Stimulated activated CD8-positive, alpha-beta memory T cell treated with anti-CD3 and anti-CD28 coated beads, Interleukin-2, amount 100 ng/mL, for 1 hour (primary cell): ENCODE measurements around the gene CHN2.

Experiments used
- DNase-seq, 2 donors: peaks; one replicate each; pipeline ENCODE4 v3.0.0-alpha.2; 2020; ENCODE audit warnings: low read depth in 2 of 2

The CHN2 gene

DNA sequence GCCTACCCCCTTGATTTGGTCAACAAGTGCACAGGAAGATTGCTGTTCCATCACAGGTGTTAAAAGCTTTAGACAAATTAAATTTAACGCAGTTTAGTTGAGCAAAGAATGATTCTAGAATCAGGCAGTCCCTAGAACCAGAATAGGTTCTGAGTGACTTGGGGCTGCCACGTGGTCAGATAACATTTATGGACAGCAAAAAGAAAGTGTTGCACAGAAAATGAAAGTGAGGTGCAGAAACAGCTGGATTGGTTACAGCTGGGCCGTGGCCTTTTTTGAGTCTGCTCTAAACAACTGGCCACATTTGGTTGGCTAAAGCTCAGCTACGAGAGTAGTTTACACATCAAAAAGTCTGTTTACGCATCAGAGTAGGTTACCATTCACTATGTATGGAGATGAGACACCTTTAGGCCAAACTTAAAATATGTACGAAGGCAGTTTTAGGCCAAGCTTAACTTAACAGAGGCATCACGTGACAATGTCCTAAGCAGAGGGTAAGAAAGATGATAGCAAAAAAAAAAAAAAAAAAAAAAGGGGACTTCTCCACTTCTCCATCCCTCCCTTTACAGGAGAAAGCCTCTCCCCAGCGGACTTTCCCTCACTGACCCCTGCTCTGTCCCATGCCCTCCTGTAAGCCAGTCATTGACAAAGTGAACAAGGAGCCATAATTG is 235.8 kb downstream of the CHN2 start:
- no peak for DNase-seq

DNA sequence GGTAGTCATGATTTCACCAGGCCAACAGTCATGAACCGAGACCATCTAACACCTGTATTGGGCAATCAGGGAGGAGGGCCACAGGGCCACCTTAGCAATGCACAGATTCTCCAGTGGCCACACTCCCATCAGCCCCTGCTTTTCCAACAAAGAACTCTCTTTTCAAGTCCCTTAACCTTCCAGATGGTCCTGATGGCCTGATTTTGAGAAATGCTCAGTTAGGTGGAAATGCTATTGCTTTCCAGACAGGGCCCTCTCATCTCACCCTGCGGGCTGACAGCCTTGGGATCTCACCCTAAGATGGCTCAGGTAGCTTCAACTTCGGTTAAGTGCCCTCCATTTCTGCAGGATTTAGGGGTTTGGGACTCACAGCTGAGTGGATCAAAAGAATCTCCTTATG is 237.1 kb downstream of the CHN2 start:
- DNase-seq = no peak

DNA sequence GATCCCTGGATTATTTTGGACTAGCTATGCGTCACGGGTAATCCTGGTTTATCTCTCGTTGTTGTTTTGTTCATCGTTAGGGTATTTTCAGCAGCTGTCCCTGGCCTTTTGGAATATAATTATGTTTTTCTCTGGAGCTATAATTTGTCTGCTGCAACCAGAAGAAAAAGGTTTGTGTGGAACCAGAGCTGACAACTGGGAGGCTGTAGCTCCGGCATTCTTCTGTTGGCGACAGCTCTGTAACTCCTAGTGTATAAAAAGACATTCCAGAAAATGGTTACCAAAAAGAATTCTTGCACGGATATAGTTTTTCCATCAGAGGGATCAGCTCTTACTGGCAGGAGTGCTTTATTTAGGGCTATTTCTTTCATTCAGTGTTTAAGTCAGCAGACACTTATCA is 238.1 kb downstream of the CHN2 start:
- no peak for DNase-seq

DNA sequence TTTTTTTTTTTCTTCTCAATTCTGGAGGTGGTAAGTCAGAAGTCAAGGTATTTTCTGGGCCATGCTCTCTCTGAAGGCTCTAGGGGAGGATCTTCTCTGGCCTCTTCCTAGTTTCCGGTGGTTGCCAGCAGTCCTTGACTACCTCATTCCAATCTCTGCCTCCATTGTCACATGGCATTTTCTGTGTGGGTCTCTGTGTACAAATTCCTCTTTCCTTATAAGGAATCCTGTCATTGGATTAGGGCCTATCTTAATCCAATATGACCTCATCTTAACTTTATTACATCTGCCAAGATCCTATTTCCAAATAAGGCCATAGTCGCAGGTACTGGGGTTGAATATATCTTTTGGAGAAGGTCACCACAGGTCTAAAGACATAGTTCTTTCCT is 239.8 kb downstream of the CHN2 start:
- DNase-seq = no peak

DNA sequence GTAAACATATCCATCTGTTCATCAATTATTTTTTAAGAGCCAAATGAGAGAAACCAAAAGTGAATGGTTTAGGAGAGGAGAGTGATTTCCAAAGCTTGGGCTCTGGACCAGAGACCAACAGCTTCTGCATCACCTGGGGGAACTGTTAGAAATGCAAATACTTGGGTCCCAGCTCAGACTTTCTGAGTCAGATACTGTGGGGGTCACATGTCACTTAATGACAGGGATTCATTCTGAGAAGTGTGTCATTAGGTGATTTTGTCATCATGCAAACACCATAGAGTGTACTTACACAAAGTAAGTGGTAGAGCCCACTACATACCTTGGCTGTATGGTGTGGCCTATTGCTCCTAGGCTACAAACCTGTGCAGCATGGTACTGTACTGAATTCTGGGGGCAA is 240.6 kb downstream of the CHN2 start:
- no peak for DNase-seq

DNA sequence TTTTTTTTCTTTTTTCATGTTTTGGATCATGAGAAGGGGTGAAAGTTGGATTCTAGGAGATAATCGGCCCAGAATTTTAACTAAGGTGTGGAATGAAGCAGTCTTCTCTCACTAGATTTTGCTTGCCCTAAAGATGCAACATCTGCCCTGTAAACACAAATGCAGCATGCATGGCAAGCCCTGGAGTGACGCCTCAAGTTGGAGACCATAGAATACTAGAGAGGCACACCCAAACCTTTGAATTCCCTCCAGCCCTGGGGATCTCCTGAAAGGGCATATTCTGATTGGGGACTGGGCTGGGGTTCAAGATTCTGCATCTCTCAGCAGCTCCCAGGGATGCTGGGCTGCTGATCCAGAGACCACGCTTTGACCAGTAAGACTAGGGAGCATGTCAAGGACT is 241.3 kb downstream of the CHN2 start:
- no peak for DNase-seq

DNA sequence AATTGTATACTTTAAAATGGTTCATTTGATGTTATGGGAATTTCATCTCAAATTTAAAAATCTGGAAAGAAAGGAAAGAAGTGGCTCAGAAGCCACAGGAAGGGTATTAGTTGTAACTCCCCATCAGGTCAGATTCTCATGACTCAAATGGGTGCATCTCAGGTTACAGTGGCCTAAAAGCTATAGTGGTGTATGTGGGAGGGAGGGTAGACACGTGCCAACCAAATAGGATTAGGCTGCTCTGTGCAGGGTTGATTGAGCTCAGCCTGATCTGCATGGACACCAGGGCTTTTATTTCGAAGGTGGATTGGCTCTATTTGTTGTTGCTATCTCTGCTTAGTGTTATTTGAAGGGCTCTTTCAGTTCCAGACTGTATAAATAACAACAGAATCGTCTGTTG is 247.6 kb downstream of the CHN2 start:
- DNase-seq = no peak

DNA sequence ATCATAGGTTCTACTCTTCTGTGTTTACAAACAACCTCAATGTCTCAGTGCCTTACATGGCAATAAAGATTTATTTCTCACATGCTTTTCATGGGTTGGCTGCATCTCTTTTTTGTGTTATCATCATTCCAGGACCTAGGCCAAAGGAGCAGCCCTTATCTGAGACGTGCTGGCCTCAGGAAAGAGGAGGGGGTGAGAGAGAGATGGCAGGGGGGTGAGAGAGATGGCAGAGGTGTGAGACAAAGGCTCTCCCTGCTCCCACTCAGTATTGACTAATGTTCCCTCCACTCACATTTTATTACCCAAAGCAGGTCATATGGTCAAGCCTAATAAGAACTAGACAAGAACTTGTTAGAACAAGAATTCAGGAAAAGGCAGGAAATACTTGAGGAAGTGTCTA is 249.0 kb downstream of the CHN2 start:
- DNase-seq = no peak

DNA sequence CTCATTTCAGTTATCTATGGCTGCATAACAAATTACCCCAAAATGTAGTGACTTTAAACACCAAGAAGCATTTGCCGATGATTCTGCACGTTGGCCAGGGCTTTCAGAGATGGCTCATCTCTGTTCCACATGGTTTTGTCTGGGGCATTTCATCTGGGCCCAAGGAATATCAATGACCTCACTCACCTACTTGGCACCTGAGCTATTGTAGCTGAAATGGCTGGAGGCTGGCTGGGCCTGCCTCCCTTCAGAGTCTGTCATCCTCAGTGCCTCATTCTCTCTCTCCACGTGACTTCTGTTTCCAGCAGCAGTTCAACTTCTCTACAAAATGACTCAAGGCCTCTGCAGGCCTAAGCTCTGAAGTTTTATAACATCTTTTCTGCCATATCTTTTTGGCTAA is 249.7 kb downstream of the CHN2 start:
- DNase-seq = no peak

DNA sequence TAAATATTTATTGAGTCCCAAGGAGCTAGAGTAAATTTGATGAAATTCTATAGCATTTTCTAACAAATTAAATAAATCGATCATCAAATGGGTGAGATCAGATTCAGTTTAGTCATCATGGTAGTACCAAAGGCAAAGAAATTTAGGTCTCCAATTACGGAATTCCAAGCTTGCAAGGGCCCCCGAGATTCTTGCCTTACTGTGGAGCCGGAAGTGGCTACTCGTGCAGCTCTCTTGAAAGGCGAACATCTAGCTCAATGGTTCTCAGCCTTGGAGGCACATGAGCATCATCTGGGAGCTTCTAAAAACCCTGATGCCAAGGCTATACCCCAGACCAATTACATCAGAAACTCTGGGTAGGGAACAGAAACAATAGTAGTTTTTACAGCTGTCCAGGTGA is 251.2 kb downstream of the CHN2 start:
- no peak for DNase-seq

DNA sequence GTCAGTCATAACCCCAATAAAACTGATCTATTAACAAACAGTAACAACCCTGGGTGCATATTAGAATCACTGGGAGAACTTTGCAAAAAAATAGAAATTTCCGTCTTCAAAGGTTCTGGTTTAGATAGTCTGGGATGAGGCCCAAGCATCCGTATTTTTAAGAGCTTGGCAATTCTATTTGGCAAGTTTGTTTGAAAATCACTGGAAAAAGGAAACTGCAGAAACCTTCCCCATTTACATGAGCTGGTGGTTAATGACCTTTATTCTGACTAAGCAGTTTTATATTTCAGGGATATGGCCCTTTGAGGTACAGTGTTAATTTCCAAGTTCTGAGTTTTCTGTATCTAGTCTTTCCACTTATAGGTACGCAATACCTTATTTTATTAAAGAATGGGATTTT is 253.3 kb downstream of the CHN2 start:
- no peak for DNase-seq

DNA sequence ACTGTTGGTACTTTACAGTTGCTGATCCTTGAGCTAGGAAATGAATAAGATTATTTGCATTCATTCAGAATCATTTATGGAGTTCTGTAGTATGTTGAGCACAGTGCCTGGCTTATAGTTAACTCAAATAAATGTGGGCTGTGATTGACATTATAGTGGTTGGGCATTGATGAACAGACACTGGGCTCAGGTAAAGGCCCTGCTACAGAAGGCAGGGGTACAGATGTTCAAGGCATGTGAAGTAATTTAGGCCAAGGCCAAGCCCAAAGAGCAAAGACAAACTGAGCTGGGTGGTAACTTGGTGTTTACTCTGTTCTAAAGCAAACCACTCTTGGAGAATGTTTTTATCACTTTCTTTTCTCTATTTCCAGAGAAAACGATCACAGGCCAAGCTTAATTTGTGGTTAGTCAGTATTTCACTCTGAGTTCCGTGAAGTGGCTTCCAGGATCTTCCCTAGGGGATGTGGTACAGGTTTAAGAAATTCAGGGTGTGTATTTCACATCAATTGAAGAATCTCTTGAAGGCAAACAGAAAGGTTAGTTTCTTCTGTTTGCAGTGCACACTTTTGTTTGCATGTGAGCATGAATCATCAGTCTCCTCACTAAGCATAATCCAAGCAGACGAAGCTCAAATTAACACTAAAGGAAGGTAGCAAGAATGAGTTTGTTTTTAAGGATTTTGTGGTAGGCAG is 255.1 kb downstream of the CHN2 start:
- no peak for DNase-seq

DNA sequence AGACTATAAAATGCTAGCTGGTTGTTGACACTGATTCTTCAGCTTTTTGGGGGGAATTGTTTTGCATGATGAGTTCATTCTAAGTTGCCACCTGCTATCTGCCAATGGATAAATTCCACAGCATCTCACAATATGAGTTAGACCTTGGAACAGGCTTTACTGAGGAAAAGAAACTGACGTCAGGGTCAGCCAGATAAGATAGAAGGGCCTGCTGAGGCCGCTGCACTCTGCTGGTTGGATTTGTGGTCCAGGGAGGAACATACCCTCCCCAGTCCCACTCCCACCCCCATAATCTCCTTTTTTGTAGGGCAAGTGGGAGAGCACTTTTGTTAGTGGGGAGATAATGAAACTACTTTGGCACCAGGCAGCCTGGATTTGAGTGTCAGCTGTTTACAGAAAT is 258.4 kb downstream of the CHN2 start:
- DNase-seq = no peak

DNA sequence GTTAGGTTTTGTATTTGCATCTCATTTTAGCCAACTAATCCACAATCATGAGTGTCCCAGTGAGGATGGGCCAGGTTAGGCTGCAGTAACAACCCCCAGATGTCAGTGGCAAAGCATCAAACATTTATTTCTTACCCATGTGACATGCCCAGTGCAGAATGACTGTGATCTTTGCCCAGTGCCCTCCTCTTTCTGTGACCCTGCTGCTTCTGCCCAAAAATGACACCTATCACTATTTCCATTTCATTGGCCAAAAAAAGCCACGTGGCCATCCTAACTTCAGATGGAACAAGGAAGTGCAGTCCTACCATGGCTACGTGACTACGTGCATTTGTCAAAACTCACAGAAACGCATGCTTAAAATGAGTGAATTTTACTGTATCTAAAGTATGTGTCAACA is 259.9 kb downstream of the CHN2 start:
- DNase-seq = no peak

DNA sequence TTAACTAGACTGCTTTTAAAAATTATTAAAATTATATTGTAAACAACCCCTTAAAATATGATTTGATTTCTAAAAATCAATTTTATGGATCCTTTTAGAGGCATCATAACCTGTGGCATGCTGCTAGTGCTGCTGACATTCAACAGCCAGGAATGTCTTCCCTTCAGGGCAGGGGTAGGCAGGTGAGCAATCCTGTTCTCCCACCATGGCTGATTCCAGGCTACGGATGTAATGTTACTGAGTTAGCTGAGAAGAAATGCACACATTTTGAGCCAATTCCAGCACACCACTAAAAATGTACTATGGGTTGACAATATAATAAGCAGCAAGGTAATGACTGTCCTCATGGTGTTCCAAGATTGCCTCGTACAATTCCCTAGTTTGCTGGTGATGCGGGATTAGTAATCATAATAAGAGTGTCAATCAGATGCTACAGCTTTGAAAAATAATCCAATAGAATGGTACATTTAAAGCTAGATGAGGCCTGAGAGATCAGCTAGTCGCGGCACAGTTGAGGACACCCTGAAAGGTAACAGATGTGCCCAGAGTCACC is 260.4 kb downstream of the CHN2 start:
- no peak for DNase-seq

DNA sequence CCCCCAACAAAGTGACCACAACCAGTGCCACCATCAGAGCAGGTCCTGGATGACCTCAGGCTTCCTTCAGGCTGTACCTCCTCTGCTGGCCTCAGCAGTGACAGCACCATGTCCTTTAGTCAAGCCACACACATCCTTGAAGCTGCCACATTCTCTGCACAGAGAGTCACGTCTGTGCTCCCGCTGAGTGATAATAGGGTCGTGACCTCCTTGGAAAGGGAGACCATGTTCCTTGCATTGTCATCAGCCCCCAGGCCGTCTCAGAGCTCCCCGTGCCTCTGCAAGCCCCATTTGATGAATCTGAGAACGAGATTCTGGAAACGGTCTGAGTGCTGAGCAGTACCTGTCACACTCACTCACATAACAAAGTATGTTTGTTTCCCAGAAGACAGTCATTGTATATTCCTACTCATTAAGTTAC is 262.6 kb downstream of the CHN2 start:
- DNase-seq = no peak

DNA sequence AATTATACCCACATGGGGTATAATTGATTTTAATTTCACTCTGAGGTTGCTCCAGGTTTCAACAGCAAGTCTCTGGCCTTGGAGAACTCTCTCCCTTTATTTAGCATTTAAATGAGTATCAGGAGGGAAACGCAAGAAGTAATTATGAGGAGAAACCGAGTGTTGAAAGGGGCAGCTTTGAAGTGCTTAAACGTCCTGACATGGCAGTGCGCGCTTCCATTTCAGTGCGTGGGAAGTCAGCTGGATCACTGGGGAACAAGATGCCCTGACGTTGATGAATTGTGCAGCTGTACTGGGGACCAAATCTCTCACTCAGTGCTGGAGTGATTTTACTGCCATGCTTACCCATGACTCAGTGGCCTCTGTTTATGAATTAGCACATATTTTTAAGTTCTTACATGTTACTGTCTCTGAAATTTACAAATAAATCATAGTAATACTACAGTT is 263.0 kb downstream of the CHN2 start:
- DNase-seq = no peak

DNA sequence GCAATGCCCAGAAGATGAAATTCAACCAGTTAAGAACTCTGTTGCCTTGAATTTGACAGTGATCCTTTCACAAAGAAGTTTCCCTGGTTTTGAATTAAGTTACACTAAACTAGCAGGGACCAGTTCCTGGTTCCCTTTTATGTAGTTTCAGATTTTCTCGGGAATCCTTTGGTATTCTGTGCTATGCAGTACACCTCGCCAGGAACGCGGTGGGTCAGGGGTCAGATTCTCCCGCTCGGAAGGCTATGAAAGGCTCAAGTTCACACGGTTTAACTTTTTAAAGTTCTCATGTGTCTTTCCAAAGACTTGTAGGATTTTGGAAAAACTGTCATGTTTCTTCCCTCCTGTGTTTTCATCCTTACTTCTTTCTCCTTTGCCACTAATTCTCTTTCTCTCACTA is 264.4 kb downstream of the CHN2 start:
- DNase-seq = no peak

DNA sequence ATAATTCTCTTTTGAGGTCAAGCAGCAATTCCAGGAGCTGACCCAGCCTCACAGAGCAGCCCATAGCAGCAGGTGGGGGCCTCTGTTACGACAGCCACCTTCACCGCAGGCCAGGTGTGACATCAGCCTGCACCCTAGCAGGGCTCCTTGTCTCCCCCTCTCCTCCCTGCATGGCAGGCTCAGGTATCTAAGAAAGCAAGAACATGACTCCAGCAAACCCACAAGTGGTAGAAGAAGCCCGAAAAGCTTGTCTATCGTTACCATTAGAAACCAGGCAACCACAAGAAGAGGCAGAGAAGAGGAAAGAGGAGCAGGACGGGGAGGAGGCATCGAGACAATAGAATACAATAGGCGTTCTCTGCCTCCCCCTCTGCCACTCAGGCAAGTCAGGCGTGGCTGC is 265.0 kb downstream of the CHN2 start:
- no peak for DNase-seq

DNA sequence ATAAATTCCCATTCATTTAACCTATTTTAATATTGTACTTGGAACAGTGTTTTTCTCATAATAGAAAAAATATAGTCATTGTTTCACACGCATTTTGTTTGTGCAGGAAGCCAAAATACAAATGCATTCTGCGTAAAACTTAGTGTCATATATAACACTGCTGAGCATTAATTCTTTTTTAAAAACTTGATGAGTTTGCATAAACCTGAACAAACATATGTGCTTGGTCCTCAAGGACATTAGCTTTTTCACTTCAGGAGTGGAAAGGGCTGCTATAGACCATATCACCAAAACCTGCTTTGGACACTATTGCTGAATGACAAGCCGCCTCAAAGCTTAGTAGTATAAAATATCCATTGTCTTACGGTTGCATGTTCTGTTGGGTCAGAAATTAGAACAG is 267.4 kb downstream of the CHN2 start:
- no peak for DNase-seq

DNA sequence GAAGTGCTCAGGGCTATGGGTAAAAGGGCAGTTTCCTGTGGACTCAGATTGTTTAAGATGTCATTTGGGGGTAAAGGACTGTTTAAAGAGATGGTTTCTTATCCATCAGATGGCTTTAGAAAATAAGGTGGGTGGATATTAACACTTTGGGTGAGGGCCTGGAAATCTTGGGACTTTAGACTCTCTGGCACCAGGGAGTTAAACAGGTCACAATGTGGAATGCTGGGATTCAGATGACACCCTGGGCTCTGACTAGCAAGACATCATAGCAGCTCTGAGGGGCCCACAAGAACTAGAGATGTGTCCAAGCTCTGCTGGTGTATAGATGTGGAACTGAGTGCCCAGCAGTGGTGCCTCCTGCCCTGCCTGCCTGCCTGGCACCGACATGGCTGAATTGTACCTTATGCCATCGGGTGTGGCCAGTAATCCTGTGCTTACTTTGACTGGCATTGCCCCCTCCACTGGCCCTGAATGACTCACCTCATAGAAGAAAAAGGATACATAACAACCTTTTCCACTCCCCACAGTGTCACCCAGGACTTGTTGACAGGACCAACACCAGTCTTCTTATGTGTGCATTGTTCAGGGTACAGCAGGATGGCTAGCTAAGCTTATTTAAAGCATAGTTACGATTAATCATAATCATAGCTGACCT is 269.1 kb downstream of the CHN2 start:
- DNase-seq = no peak

DNA sequence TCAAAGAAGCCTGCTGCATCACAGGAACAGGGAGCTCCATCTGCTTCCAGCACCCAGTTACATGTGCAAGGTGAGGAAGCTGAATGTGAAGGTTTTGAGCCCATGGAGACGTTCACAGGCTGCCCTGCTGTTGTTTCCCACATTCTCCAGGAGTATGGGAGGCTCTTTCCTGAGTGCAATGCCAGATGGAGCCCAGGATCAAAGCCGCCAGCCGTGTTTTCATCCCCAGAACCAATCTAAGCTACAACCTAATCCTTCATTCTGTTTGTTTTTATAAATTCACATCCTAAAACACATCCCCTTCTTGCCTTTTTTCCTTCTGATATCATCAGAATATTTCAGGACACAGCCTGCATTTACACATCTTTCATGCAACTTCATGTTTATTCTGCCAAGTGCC is 270.2 kb downstream of the CHN2 start:
- DNase-seq = no peak
